GM21447 (cell line): ENCODE measurements around the gene FAM181B.

Experiments
- ATAC-seq: cut with Tn5 transposase; IDR thresholded peaks from one replicate; pipeline ENCODE4 v1.9.1; 2021; ENCODE audit not compliant: unreplicated experiment

The FAM181B gene

GRCh38 chr11:82733444-82734119 lies at the start of gene FAM181B:
TSS of gene FAM181B (minus strand) at chr11:82733864. CDS start at chr11:82733729, 135 bp downstream.
- ATAC-seq = no peak

DNA sequence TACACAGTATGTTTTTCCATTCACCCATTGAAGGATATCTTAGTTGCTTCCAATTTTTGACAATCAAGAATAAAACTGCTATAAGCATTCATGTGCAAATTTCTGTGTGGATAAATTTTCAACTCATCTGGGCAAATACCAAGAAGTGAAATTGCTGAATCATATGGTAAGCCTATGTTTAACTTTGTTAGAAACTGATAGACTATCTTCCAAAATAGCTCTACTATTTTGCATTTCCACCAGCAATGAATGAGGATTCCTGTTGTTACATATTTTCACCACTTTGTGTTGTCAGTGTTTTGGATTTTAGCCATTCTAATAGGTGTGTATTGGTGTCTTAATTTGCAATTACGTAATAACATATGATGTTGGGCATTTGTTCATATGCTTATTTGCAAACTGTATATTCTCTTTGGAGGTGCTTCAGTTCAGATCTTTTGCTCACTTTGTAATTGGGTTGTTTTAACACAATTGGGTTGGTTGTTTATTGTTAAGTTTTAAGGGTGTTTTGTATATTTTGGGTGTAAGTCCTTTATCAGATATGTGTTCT lies 49.2 kb upstream of the FAM181B start:
- ATAC-seq = no peak

DNA sequence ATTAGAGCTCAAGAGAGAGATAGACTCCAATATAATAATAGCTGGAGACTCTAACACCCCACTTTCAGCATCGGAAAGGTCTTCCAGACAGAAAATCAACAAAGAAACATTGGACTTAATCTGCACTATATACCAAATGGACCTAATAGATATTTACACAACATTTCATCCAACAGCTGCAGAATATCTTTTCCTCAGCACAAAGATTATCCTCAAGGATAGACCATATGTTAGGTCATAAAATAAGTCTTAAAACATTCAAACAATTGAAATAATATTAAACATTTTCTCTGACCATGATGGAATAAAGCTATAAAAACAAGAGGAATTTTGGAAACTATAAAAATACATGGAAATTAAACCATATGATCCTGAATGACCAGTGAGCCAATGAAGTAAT lies 45.1 kb upstream of the FAM181B start:
- ATAC-seq = no peak

DNA sequence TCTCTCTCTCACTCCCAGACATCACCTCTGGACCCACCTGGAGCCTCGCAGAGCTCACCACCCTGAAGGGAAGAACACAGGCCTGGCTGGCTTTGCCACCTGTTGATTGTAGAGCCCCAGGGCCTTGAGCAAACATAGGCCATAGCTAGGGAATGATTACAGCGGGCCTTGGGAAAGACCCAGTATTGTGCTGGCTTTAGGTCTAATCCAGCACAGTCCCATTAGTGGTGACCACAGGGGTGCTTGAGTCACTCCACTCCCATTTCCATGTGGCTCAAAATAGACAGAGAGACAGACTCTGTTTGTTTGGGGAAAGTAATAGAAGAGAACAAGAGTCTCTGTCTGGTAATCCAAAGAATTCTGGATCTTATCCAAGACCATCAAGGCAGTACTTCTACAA lies 42.7 kb upstream of the FAM181B start:
- ATAC-seq = no peak

DNA sequence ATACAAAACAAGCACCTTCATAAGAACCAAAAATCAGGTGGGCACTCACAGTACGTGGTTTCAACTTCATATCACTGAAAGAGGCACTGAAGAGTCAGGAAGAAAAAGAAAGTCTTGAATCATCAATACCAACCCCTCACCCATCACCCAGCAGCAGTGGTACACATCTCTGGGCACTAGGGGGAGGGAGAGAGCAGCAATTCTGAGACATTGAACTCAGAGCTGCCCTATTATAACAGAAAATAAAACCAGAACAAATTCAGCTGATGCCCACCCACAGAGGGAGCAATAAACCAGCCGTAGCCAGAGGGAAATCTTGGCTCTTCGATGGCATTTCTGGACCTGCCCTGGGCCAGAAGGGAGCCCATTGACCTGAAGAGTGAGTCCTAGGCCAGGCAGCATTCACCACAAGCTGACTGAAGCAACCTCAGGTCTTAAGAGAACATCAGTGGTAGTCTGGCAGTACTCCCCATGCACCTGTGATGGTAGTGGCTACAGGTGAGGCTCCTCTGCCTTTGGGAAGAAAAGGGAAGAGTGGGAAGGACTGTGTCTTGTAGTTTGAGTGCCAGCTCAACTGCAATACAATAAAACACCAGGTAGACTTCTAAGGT lies 42.2 kb upstream of the FAM181B start:
- peak; percentile 79 for ATAC-seq

DNA sequence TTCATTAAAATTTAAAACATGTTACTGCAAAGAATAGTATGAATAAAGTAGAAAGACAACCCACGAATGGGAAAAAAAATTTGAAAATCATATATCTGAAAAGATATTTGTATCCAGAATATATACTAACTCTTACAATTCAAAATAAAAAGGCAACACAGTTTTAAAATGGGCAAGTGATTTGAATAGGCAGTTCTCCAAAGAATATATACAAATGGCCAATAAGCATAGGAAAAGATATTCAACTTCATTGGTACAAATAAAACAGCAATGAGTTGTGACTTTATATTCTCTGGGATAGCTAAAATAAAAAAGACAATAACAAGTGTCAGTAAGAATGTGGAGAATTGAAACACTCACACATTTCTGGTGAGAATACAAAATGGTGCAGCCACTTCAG lies 41.6 kb upstream of the FAM181B start:
- no peak for ATAC-seq

GRCh38 chr11:82771781-82772180 lies 38.1 kb upstream of the FAM181B start:
- no peak for ATAC-seq

- no peak for ATAC-seq
These were observed 33.5 kb upstream of the FAM181B start for GRCh38 chr11:82767123-82767522.

DNA sequence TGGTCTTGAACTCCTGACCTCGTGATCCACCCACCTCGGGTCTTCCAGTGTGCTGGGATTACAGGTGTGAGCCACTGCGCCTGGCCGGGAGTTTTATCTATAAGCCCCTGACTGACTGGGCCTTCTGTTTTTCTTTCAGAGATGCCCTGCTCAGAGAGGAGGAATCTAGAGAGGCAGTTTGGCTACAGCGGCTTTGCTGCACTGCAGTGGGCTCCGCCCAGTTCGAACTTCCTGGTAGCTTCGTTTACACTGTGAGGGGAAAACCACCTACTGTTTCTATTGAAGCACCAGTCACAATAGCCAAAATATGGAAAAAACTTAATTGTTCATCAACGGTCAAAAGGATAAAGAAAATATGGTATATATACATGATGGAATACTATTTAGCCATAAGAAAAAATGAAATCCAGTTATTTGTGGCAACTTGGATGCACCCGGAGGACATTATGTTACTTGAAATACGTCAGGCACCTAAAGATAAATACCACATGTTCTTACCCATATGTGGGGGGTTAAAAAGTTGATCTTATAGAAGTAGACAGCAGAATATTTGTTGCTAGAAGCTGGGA lies 31.9 kb upstream of the FAM181B start:
- no peak for ATAC-seq

- no peak for ATAC-seq
These were observed 29.5 kb upstream of the FAM181B start for GRCh38 chr11:82763167-82763566.

DNA sequence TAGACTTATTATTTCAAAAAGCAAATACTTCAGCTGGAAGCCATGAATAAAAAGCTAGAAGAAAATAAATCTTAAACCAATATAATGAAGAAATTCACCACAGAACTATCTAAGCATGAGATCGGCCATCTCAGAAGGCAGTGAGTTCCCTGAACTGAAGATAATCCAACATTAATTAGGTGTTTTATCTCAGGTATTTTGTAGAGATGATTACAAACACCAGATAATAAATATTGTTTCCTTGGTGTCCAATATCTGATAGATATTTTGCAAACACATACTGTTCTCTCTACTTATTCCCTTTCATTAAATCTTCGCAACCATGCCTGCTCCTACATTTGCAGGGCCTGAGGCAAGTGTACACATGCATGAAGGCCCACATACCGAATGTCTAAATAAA lies 26.0 kb upstream of the FAM181B start:
- no peak for ATAC-seq

GRCh38 chr11:82757660-82758357 lies 24.1 kb upstream of the FAM181B start:
- no peak for ATAC-seq

GRCh38 chr11:82756765-82757639 lies 23.3 kb upstream of the FAM181B start:
- no peak for ATAC-seq

DNA sequence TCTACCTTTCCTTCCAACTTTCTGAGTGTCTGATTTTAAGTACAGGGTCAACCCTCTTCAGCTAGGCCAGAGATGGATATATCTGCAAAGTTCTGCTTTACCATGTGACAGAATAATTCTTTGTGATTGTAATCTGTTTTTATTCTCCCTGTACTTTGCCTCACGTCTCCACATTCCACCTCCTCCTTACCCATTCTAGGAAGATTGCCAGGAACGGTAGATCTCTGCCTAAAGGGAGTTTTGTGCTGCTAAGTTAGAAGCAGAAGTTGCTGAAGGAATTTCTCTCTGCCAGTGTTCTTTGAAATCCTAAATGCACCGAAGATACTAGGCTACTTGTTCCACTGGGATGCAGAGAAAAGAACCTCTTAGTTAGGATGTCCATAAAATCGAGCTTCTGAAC lies 20.7 kb upstream of the FAM181B start:
- ATAC-seq = no peak

DNA sequence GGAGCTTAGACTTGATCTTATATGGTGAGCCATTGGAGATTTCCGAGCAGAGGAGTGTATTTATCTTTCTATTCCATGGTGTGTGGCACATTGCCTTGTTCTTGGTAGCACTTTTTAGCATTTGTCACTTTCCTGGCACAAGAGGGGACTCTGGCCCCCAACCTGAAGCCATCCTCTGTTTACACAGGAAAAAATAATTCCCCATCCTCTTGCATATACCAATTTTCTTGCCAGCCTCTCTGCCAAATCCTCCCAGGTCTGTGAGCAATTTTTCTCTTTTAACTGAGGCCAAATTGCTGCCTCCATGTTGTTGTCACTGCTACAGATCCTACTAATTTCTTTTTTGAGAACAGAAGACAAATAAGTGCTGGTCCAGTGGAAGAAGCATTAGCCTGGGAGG lies 20.3 kb upstream of the FAM181B start:
- no peak for ATAC-seq

DNA sequence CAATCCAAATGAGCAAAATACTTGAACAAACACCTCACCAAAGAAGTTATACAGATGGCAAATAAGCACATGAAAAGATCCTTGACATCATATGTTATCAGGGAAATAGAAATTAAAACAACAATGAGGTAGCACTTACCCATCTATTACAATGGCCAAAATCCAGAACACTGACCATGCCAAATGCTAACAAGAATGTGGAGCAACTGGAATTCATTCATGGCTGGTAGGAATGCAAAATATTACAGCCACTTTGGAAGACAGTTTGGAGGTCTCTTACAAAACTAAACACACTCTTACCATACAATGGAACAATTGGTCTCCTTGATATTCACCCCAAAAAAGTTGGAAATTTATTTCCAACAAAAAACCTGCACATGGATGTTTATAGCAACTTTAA lies 19.1 kb upstream of the FAM181B start:
- no peak for ATAC-seq

- no peak for ATAC-seq
These were observed 17.0 kb upstream of the FAM181B start for GRCh38 chr11:82750643-82751139.

- no peak for ATAC-seq
These were observed 13.8 kb upstream of the FAM181B start for GRCh38 chr11:82747471-82747870.

GRCh38 chr11:82738091-82738490 lies 4.4 kb upstream of the FAM181B start:
- ATAC-seq = no peak

DNA sequence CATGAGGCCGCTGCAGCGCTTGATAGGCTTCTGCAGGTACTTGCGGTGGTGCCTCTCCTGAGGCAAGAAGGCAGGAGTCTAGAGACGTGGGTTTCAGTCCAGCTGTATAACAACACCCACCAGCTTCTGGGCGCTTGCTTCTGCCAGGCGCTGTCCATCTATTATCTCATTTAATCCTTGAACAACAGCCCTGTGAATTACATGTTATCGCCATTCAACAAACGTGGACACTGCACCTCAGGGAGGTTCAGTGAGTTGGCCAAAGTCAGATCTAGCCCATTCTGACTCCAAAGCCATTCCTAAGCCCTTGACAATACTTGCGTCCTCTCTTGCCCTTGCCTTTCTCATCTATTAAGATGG lies 436 bp upstream of the FAM181B start:
- no peak for ATAC-seq
